ENCODE results near the gene TRAF3IP3. TPM values are rescaled to one million over a fixed set of nuclear protein-coding genes. Genes with fewer than 3 reads are reported as not detected.

TRAF3IP3 gene
- total RNA-seq, 1 donor from 2014 or later = 7.1 TPM

DNA sequence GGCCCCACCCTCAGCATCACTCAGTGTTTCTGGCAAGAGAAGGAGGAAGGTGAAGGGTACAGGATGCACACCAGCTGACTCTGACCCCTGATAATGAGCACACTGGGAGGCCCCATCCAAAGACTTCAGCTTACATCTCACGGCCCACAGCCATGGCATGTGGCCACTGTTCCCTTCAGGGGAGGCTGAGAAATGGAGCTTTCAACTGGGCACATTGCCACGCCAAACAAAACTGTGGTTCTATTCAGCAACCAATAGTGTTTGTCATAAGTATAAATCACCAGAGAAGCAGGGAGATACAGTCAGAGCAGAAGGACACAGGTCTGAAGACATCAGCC, 12.7 kb upstream of the TRAF3IP3 start:
- intact Hi-C loops (cut with DNase I) = loop anchor here (10.0 kb wide), 1 partner anchor 48 kb away; no protein-coding TSS in a partner anchor
- Histone ChIP-seq H3K27me3 (no peaks in the 10 kb centered on the region), H3K9me3 (no peaks in the 10 kb centered on the region), H3K36me3 (no peaks in the 10 kb centered on the region), H3K27ac (peak overlapping the region; percentile 13), H3K4me1 (peaks cover 17% of the 10 kb centered on the region), H3K4me3 (no peak overlapping the region)
- no peak for DNase-seq (ENCODE audit: extremely low spot score in 2 of 2)
- TF ChIP-seq POLR2A (IDR thresholded peaks at IDR 0.05) = no peak
- TF ChIP-seq, protein P1, sequence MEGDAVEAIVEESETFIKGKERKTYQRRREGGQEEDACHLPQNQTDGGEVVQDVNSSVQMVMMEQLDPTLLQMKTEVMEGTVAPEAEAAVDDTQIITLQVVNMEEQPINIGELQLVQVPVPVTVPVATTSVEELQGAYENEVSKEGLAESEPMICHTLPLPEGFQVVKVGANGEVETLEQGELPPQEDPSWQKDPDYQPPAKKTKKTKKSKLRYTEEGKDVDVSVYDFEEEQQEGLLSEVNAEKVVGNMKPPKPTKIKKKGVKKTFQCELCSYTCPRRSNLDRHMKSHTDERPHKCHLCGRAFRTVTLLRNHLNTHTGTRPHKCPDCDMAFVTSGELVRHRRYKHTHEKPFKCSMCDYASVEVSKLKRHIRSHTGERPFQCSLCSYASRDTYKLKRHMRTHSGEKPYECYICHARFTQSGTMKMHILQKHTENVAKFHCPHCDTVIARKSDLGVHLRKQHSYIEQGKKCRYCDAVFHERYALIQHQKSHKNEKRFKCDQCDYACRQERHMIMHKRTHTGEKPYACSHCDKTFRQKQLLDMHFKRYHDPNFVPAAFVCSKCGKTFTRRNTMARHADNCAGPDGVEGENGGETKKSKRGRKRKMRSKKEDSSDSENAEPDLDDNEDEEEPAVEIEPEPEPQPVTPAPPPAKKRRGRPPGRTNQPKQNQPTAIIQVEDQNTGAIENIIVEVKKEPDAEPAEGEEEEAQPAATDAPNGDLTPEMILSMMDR (IDR thresholded peaks at IDR 0.05) = no peak
- TF ChIP-seq POLR2AphosphoS5 (IDR thresholded peaks at IDR 0.05; ENCODE audit: insufficient read depth in 1 of 2, low read depth in 1 of 2) = no peak

GRCh38 chr1:209746451-209747165, 9.2 kb upstream of the TRAF3IP3 start:
- no peak overlapping the region for H3K4me3 ChIP-seq
- H3K36me3 ChIP-seq = no peaks in the 10 kb centered on the region
- peaks cover 17% of the 10 kb centered on the region for H3K4me1 ChIP-seq
- H3K27ac ChIP-seq = no peak overlapping the region
- DNase-seq (ENCODE audit: extremely low spot score in 2 of 2) = no peak
- no peaks in the 10 kb centered on the region for H3K9me3 ChIP-seq
- TF ChIP-seq, protein P1 (IDR thresholded peaks at IDR 0.05) = no peak
- no peak for TF ChIP-seq POLR2AphosphoS5 (IDR thresholded peaks at IDR 0.05; ENCODE audit: insufficient read depth in 1 of 2, low read depth in 1 of 2)
- intact Hi-C loops (cut with DNase I) = loop anchor here (10.0 kb wide), 1 partner anchor 52 kb away; no protein-coding TSS in a partner anchor
- no peaks in the 10 kb centered on the region for H3K27me3 ChIP-seq

- peaks cover 6% of the 10 kb centered on the region for H3K4me1 ChIP-seq
- peak overlapping the region in 1 of 2 donors; percentile 36 for H3K4me3 ChIP-seq
- no peaks in the 10 kb centered on the region for H3K27me3 ChIP-seq
- no peaks in the 10 kb centered on the region for H3K36me3 ChIP-seq
- peak overlapping the region; percentile 33 for H3K27ac ChIP-seq
- DNase-seq (ENCODE audit: extremely low spot score in 2 of 2) = no peak
- TF ChIP-seq, protein P1 (IDR thresholded peaks at IDR 0.05) = peak; percentile 71 to 96 (median 81)
- no peak for TF ChIP-seq POLR2A (IDR thresholded peaks at IDR 0.05)
- TF ChIP-seq POLR2AphosphoS5 (IDR thresholded peaks at IDR 0.05; ENCODE audit: insufficient read depth in 1 of 2, low read depth in 1 of 2) = peak; percentile 76 to 81
- intact Hi-C loops (cut with DNase I) = loop anchor here (10.0 kb wide), 1 partner anchor 53 kb away; no protein-coding TSS in a partner anchor
- H3K9me3 ChIP-seq = no peaks in the 10 kb centered on the region
Measured at GRCh38 chr1:209747580-209748262, 8.1 kb upstream of the TRAF3IP3 start.

- no peaks in the 10 kb centered on the region for H3K4me1 ChIP-seq
- no peak for DNase-seq (ENCODE audit: extremely low spot score in 2 of 2)
- H3K36me3 ChIP-seq = no peaks in the 10 kb centered on the region
- TF ChIP-seq, protein P1 (IDR thresholded peaks at IDR 0.05) = no peak
- TF ChIP-seq POLR2AphosphoS5 (IDR thresholded peaks at IDR 0.05; ENCODE audit: insufficient read depth in 1 of 2, low read depth in 1 of 2) (no peak), POLR2A (IDR thresholded peaks at IDR 0.05) (no peak)
- H3K4me3 ChIP-seq = no peak overlapping the region
- intact Hi-C loops (cut with DNase I) = loop anchor here (10.0 kb wide), 1 partner anchor 54 kb away; no protein-coding TSS in a partner anchor
- no peaks in the 10 kb centered on the region for H3K9me3 ChIP-seq
- H3K27me3 ChIP-seq = no peaks in the 10 kb centered on the region
- no peak overlapping the region for H3K27ac ChIP-seq
Measured at GRCh38 chr1:209748620-209749019, 7.2 kb upstream of the TRAF3IP3 start.

Measured in vagina (tissue), 2 donors.